H9 (cell line): Measurements from ENCODE around the gene WHRN. TPM values are rescaled to one million over a fixed set of nuclear protein-coding genes. Genes with fewer than 3 reads are reported as not detected.

Experiments used
- DNase-seq: peaks from one replicate; pipeline ENCODE4 v3.0.0-alpha.2; 2017
- H2AFZ ChIP-seq: one replicate; pipeline ENCODE4 v1.6.1; 2013; ENCODE audit warnings: mild to moderate bottlenecking, low read length, control low read depth, moderate library complexity
- H2AK5ac ChIP-seq: 2 replicates; pipeline ENCODE4 v1.6.1; 2013; ENCODE audit warnings: low read length, control low read depth, mixed read lengths; ENCODE audit not compliant: insufficient read length
- H2BK120ac ChIP-seq: one replicate; pipeline ENCODE4 v1.6.1; 2013; ENCODE audit warnings: low read depth, mild to moderate bottlenecking, low read length, control low read depth, inconsistent platforms; ENCODE audit not compliant: poor library complexity, severe bottlenecking
- H2BK12ac ChIP-seq: 2 replicates; pipeline ENCODE4 v1.6.1; 2013; ENCODE audit warnings: low read length, control low read depth, mixed read lengths, low read depth; ENCODE audit not compliant: insufficient read length
- H2BK15ac ChIP-seq: 2 replicates; pipeline ENCODE4 v1.6.1; 2013; ENCODE audit warnings: low read depth, low read length, control low read depth
- H2BK20ac ChIP-seq: one replicate; pipeline ENCODE4 v1.6.1; 2013; ENCODE audit warnings: low read depth, mild to moderate bottlenecking, low read length, control low read depth, inconsistent platforms; ENCODE audit not compliant: poor library complexity, severe bottlenecking
- H2BK5ac ChIP-seq: 2 replicates; pipeline ENCODE4 v1.6.1; 2013; ENCODE audit warnings: low read length, control low read depth, mixed read lengths; ENCODE audit not compliant: insufficient read length
- H3K14ac ChIP-seq: 2 replicates; pipeline ENCODE4 v1.6.1; 2013; ENCODE audit warnings: low read length, control low read depth; ENCODE audit not compliant: insufficient read depth
- H3K18ac ChIP-seq: 2 replicates; pipeline ENCODE4 v1.6.1; 2013; ENCODE audit warnings: low read depth, mild to moderate bottlenecking, mixed read lengths, low read length, control low read depth; ENCODE audit not compliant: insufficient read length
- H3K23ac ChIP-seq: 2 replicates; pipeline ENCODE4 v1.6.1; 2013; ENCODE audit warnings: low read length, control low read depth, mixed read lengths, low read depth; ENCODE audit not compliant: insufficient read length
- H3K23me2 ChIP-seq: 2 replicates; pipeline ENCODE4 v1.6.1; 2013; ENCODE audit warnings: low read depth, mild to moderate bottlenecking, mixed read lengths, low read length, control low read depth; ENCODE audit not compliant: insufficient read length, poor library complexity, severe bottlenecking
- H3K27ac ChIP-seq: 2 replicates; pipeline ENCODE4 v1.5.1; 2013; ENCODE audit warnings: low read length, control low read depth, mixed read lengths, low read depth; ENCODE audit not compliant: insufficient read length
- H3K27me3 ChIP-seq: 2 replicates; pipeline ENCODE4 v1.6.1; 2013; ENCODE audit warnings: low read length, control low read depth, inconsistent platforms; ENCODE audit not compliant: insufficient read depth
- H3K4ac ChIP-seq: 2 replicates; pipeline ENCODE4 v1.6.1; 2013; ENCODE audit warnings: low read depth, mild to moderate bottlenecking, control low read depth, inconsistent platforms, low read length, moderate library complexity
- H3K4me1 ChIP-seq: 2 replicates; pipeline ENCODE4 v1.6.1; 2013; ENCODE audit warnings: low read length, control low read depth, inconsistent platforms; ENCODE audit not compliant: insufficient read depth
- H3K4me2 ChIP-seq: 2 replicates; pipeline ENCODE4 v1.6.1; 2013; ENCODE audit warnings: low read length, control low read depth, mixed read lengths; ENCODE audit not compliant: insufficient read length, insufficient read depth
- H3K56ac ChIP-seq: 2 replicates; pipeline ENCODE4 v1.6.1; 2013; ENCODE audit warnings: low read depth, mild to moderate bottlenecking, mixed read lengths, low read length, control low read depth; ENCODE audit not compliant: insufficient read length
- H3K79me1 ChIP-seq: 2 replicates; pipeline ENCODE4 v1.6.1; 2013; ENCODE audit warnings: low read depth, mild to moderate bottlenecking, moderate library complexity, low read length, control low read depth, inconsistent platforms; ENCODE audit not compliant: insufficient read depth, poor library complexity, severe bottlenecking
- H3K79me2 ChIP-seq: 2 replicates; pipeline ENCODE4 v1.6.1; 2013; ENCODE audit warnings: low read length, control low read depth, inconsistent platforms; ENCODE audit not compliant: insufficient read depth
- H3K9ac ChIP-seq: 2 replicates; pipeline ENCODE4 v1.6.1; 2013; ENCODE audit warnings: low read length, control low read depth, mixed read lengths; ENCODE audit not compliant: insufficient read length; ENCODE audit errors: extremely low read depth
- H3K9me3 ChIP-seq: one replicate; pipeline ENCODE4 v1.6.1; 2013; ENCODE audit warnings: low read depth, low read length, inconsistent platforms; ENCODE audit not compliant: control insufficient read depth
- H3T11ph ChIP-seq: one replicate; pipeline ENCODE4 v1.6.1; 2013; ENCODE audit warnings: mild to moderate bottlenecking, low read length, control low read depth, inconsistent platforms
- H4K20me1 ChIP-seq: one replicate; pipeline ENCODE4 v1.6.1; 2013; ENCODE audit not compliant: control insufficient read depth, insufficient read length, insufficient read depth
- H4K5ac ChIP-seq: 2 replicates; pipeline ENCODE4 v1.6.1; 2013; ENCODE audit warnings: low read depth, mild to moderate bottlenecking, mixed read lengths, low read length, control low read depth; ENCODE audit not compliant: insufficient read length
- H4K8ac ChIP-seq: replicated peaks from 2 replicates; pipeline ENCODE4 v1.6.1; 2013; ENCODE audit warnings: low read length, control low read depth, mixed read lengths, low read depth; ENCODE audit not compliant: insufficient read length
- H4K91ac ChIP-seq: 2 replicates; pipeline ENCODE4 v1.6.1; 2013; ENCODE audit warnings: low read depth, mild to moderate bottlenecking, moderate library complexity, mixed read lengths, low read length, control low read depth; ENCODE audit not compliant: insufficient read length
- H3K27ac Mint-ChIP-seq, 3 experiments: 2 replicates in 2 of 3; 3 replicates in 1 of 3; pipeline ENCODE4 v1.8.0; 2020 to 2021; ENCODE audit warnings: mixed read lengths in 3 of 3, mild to moderate bottlenecking in 1 of 3, moderate library complexity in 1 of 3
- H3K27me3 Mint-ChIP-seq: 2 replicates; pipeline ENCODE4 v1.8.0; 2021; ENCODE audit warnings: low read depth, mild to moderate bottlenecking, moderate library complexity, mixed read lengths
- H3K36me3 Mint-ChIP-seq, 3 experiments: 2 replicates in 2 of 3; 3 replicates in 1 of 3; pipeline ENCODE4 v1.8.0; 2020 to 2021; ENCODE audit warnings: low read depth in 3 of 3, mixed read lengths in 3 of 3; ENCODE audit not compliant: insufficient read depth in 1 of 3
- H3K4me1 Mint-ChIP-seq, 2 experiments: 2 replicates each; pipeline ENCODE4 v1.8.0; 2020; ENCODE audit warnings: mixed read lengths in 2 of 2
- H3K4me3 Mint-ChIP-seq, 2 experiments: 2 replicates in 1 of 2; 3 replicates in 1 of 2; pipeline ENCODE4 v1.8.0; 2020 to 2021; ENCODE audit warnings: mild to moderate bottlenecking in 2 of 2, mixed read lengths in 2 of 2, moderate library complexity in 1 of 2
- H3K9me3 Mint-ChIP-seq, 2 experiments: 2 replicates in 1 of 2; 3 replicates in 1 of 2; pipeline ENCODE4 v1.8.0; 2020; ENCODE audit warnings: mild to moderate bottlenecking in 2 of 2, mixed read lengths in 2 of 2, moderate library complexity in 1 of 2
- CTCF ChIP-seq: fragments of 200-600 bp; sonication (generic); conservative IDR thresholded peaks from 3 replicates; pipeline ENCODE4 v1.8.0; 2021; ENCODE audit warnings: antibody characterized with exemption, mild to moderate bottlenecking
- WGBS: extraction: QIAGEN DNeasy Blood & Tissue Kit; methylation state at CpG from one replicate; pipeline ENCODE4 v1.1.7; 2013; ENCODE audit warnings: missing lambda C conversion rate, low lambda C conversion rate, mixed read lengths; ENCODE audit not compliant: insufficient read length; ENCODE audit errors: extremely low coverage; 5-methylcytosine and 5-hydroxymethylcytosine counted together
- total RNA-seq: library from RNA; stranded (reverse); gene quantifications from 2 replicates; pipeline ENCODE4 v1.2.1, GENCODE V29; 2021

WHRN gene
- total RNA-seq, 1 experiment from 2014 or later, result 2.2 TPM

- Mint-ChIP-seq H3K4me3 (no peak overlapping the region), H3K9me3 (no peaks in the 10 kb centered on the region), H3K27me3 (no peaks in the 10 kb centered on the region; the same call in 1 of the 2 replicates), H3K27ac (no peak overlapping the region; a peak in 1 of 7 replicates), H3K4me1 (peaks cover 18 to 25% of the 10 kb centered on the region in 2 experiments), H3K36me3 (peaks cover 0 to 2% (median 0%) of the 10 kb centered on the region in 3 experiments; a peak in 1 of 7 replicates)
- H4K8ac ChIP-seq, result no peak overlapping the region
- no peak overlapping the region for H3K4me2 ChIP-seq
- no peak overlapping the region for H2BK15ac ChIP-seq
- no peaks in the 10 kb centered on the region for H4K20me1 ChIP-seq
- no peak overlapping the region for H4K91ac ChIP-seq
- H3K9me3 ChIP-seq, result no peaks in the 10 kb centered on the region
- H3K27ac ChIP-seq, result no peak overlapping the region
- no peak overlapping the region for H3T11ph ChIP-seq
- no peak overlapping the region for H3K56ac ChIP-seq
- no peak overlapping the region for H2AK5ac ChIP-seq
- no peak overlapping the region for H4K5ac ChIP-seq
- H3K79me1 ChIP-seq, result no peaks in the 10 kb centered on the region
- no peaks in the 10 kb centered on the region for H3K79me2 ChIP-seq
- no peak overlapping the region for H2BK12ac ChIP-seq
- H3K18ac ChIP-seq, result no peak overlapping the region
- no peak overlapping the region for H3K9ac ChIP-seq
- no CpG with 5 or more reads among the region's 6 CpGs for WGBS
- H3K23me2 ChIP-seq, result no peaks in the 10 kb centered on the region
- no peaks in the 10 kb centered on the region; the same call in 1 of the 2 replicates for H3K4me1 ChIP-seq
- no peak overlapping the region for H2BK5ac ChIP-seq
- DNase-seq, result no peak
- no peak for TF ChIP-seq CTCF
- no peak overlapping the region for H2AFZ ChIP-seq
- no peak overlapping the region for H2BK20ac ChIP-seq
- no peak overlapping the region for H2BK120ac ChIP-seq
- no peak overlapping the region for H3K4ac ChIP-seq
- H3K14ac ChIP-seq, result no peak overlapping the region
- no peaks in the 10 kb centered on the region for H3K27me3 ChIP-seq
- no peak overlapping the region for H3K23ac ChIP-seq
Measured at GRCh38 chr9:114478871-114479270, 26.4 kb downstream of the WHRN start.
